IMR-90 (cell line): ENCODE results near the gene LINGO4. TPM values are rescaled to one million over a fixed set of nuclear protein-coding genes. Genes with fewer than 3 reads are reported as not detected.

Experiments used
- ATAC-seq: fragments of 200-7000 bp; cut with Tn5 transposase; 2 replicates; pipeline ENCODE4 v1.9.1; 2020; ENCODE audit warnings: low read depth, mild to moderate bottlenecking, moderate library complexity
- BruUV-seq: library from RNA; stranded (reverse); fragments of 400-500 nt; replicated peaks from 2 replicates; lab custom pipeline; 2021; lab: Mats Ljungman, UMichigan
- CTCF ChIA-PET: fragments of 300-600 bp; formaldehyde crosslinking; extraction: SDS; loops from one replicate; lab custom pipeline; 2021; ENCODE audit warnings: antibody characterized with exemption; lab: Yijun Ruan, JAX
- POLR2A ChIA-PET: fragments of 300-600 bp; sonication (Branson Sonifier 250); formaldehyde crosslinking; loops from one replicate; lab custom pipeline; 2022; ENCODE audit warnings: antibody characterized with exemption; ENCODE audit not compliant: unreplicated experiment; lab: Charles Lee
- DNase-seq: peaks from one replicate; pipeline ENCODE4 v3.0.0; 2013
- H2AFZ ChIP-seq: replicated peaks from 2 replicates; pipeline ENCODE3; 2013; ENCODE audit warnings: low read length, mild to moderate bottlenecking; ENCODE audit not compliant: poor library complexity
- H2AK5ac ChIP-seq: 2 replicates; pipeline ENCODE4 v1.6.1; 2013; ENCODE audit warnings: low read depth, low read length, inconsistent platforms
- H2AK9ac ChIP-seq: replicated peaks from 2 replicates; pipeline ENCODE3; 2013; ENCODE audit warnings: mild to moderate bottlenecking, low read depth, low read length, moderate library complexity; ENCODE audit not compliant: poor library complexity
- H2BK120ac ChIP-seq: 2 replicates; pipeline ENCODE4 v1.6.1; 2013; ENCODE audit warnings: low read depth, low read length, inconsistent platforms
- H2BK15ac ChIP-seq: 3 replicates; pipeline ENCODE4 v1.6.1; 2013; ENCODE audit warnings: low read depth, low read length, inconsistent platforms
- H2BK20ac ChIP-seq: 2 replicates; pipeline ENCODE4 v1.6.1; 2013; ENCODE audit warnings: low read depth, mild to moderate bottlenecking, inconsistent platforms, low read length, moderate library complexity
- H2BK5ac ChIP-seq: 2 replicates; pipeline ENCODE4 v1.6.1; 2013; ENCODE audit warnings: mild to moderate bottlenecking, low read depth, low read length, inconsistent platforms; ENCODE audit not compliant: poor library complexity, severe bottlenecking
- H3K14ac ChIP-seq: replicated peaks from 2 replicates; pipeline ENCODE4 v1.6.1; 2013; ENCODE audit warnings: low read depth, low read length, inconsistent platforms
- H3K18ac ChIP-seq: 2 replicates; pipeline ENCODE4 v1.6.1; 2013; ENCODE audit warnings: low read depth, low read length, control low read depth
- H3K23ac ChIP-seq: 2 replicates; pipeline ENCODE4 v1.6.1; 2013; ENCODE audit warnings: low read depth, low read length, inconsistent platforms
- H3K27ac ChIP-seq: 2 replicates; pipeline ENCODE4 v1.5.1; 2013; ENCODE audit warnings: mild to moderate bottlenecking, control low read depth, low read length; ENCODE audit not compliant: insufficient read depth
- H3K27me3 ChIP-seq: 2 replicates; pipeline ENCODE4 v1.6.1; 2013; ENCODE audit warnings: low read length; ENCODE audit not compliant: control insufficient read depth, insufficient read depth
- H3K36me3 ChIP-seq: 2 replicates; pipeline ENCODE4 v1.6.1; 2013; ENCODE audit warnings: low read length, mixed read lengths; ENCODE audit not compliant: control insufficient read depth, insufficient read depth
- H3K4ac ChIP-seq: 2 replicates; pipeline ENCODE4 v1.6.1; 2013; ENCODE audit warnings: low read depth, low read length, inconsistent platforms
- H3K4me1 ChIP-seq: 2 replicates; pipeline ENCODE4 v1.6.1; 2013; ENCODE audit warnings: low read length, mixed read lengths; ENCODE audit not compliant: control insufficient read depth, insufficient read depth
- H3K4me2 ChIP-seq: 2 replicates; pipeline ENCODE4 v1.6.1; 2013; ENCODE audit warnings: low read depth, mild to moderate bottlenecking, control low read depth, low read length, moderate library complexity
- H3K4me3 ChIP-seq: 2 replicates; pipeline ENCODE4 v1.5.1; 2013; ENCODE audit warnings: low read depth, mild to moderate bottlenecking, control low read depth, low read length, moderate library complexity; ENCODE audit not compliant: insufficient read depth
- H3K56ac ChIP-seq: 2 replicates; pipeline ENCODE4 v1.6.1; 2013; ENCODE audit warnings: low read length, inconsistent platforms; ENCODE audit not compliant: insufficient read depth; ENCODE audit errors: extremely low read depth
- H3K79me1 ChIP-seq, 2 experiments: 2 replicates each; pipeline ENCODE4 v1.6.1; 2013; ENCODE audit warnings: low read length in 2 of 2, inconsistent platforms in 1 of 2, low read depth in 1 of 2
- H3K9ac ChIP-seq: 2 replicates; pipeline ENCODE4 v1.6.1; 2013; ENCODE audit warnings: low read depth, low read length, control low read depth
- H3K9me1 ChIP-seq: 2 replicates; pipeline ENCODE4 v1.6.1; 2013; ENCODE audit warnings: low read length, inconsistent platforms; ENCODE audit not compliant: insufficient read depth
- H3K9me3 ChIP-seq: 2 replicates; pipeline ENCODE4 v1.6.1; 2013; ENCODE audit warnings: low read length; ENCODE audit not compliant: control insufficient read depth, insufficient read depth
- H4K20me1 ChIP-seq: 2 replicates; pipeline ENCODE4 v1.6.1; 2013; ENCODE audit warnings: low read length, inconsistent platforms; ENCODE audit not compliant: insufficient read depth
- H4K5ac ChIP-seq: 2 replicates; pipeline ENCODE4 v1.6.1; 2013; ENCODE audit warnings: mild to moderate bottlenecking, low read depth, low read length, control low read depth
- H4K8ac ChIP-seq, 2 experiments: 2 replicates each; pipeline ENCODE4 v1.6.1; 2013; ENCODE audit warnings: low read depth in 2 of 2, low read length in 2 of 2, control low read depth in 1 of 2, inconsistent platforms in 1 of 2
- H4K91ac ChIP-seq: 2 replicates; pipeline ENCODE4 v1.6.1; 2013; ENCODE audit warnings: low read depth, low read length, inconsistent platforms; ENCODE audit not compliant: insufficient read depth
- BHLHE40 ChIP-seq: fragments of 150-350 bp; IDR thresholded peaks from 2 replicates; pipeline ENCODE4 v1.6.1; 2016; ENCODE audit warnings: mild to moderate bottlenecking, low read depth, low read length
- CEBPB ChIP-seq: IDR thresholded peaks from 2 replicates; pipeline ENCODE4 v1.6.1; 2012; ENCODE audit warnings: low read depth, low read length, improper control_type of control experiment
- CHD1 ChIP-seq: IDR thresholded peaks from 2 replicates; pipeline ENCODE4 v1.6.1; 2012; ENCODE audit warnings: low read depth, low read length, improper control_type of control experiment
- CTCF ChIP-seq: conservative IDR thresholded peaks from 2 replicates; pipeline ENCODE4 v1.5.1; 2012; ENCODE audit warnings: mild to moderate bottlenecking, low read depth, low read length, improper control_type of control experiment
- ELK1 ChIP-seq: fragments of 150-350 bp; IDR thresholded peaks from 2 replicates; pipeline ENCODE4 v1.6.1; 2016; ENCODE audit warnings: low read depth, mild to moderate bottlenecking, low read length, moderate library complexity, borderline replicate concordance
- FOS ChIP-seq: fragments of 150-350 bp; IDR thresholded peaks from 2 replicates; pipeline ENCODE4 v1.6.1; 2016; ENCODE audit warnings: low read depth, low read length
- MAFK ChIP-seq: IDR thresholded peaks from 2 replicates; pipeline ENCODE4 v1.6.1; 2012; ENCODE audit warnings: low read depth, low read length, improper control_type of control experiment
- MAZ ChIP-seq: IDR thresholded peaks from 2 replicates; pipeline ENCODE4 v1.6.1; 2012; ENCODE audit warnings: low read depth, mild to moderate bottlenecking, low read length, improper control_type of control experiment, moderate library complexity, borderline replicate concordance
- NFE2L2 ChIP-seq: fragments of 150-350 bp; IDR thresholded peaks from 2 replicates; pipeline ENCODE4 v1.6.1; 2016; ENCODE audit warnings: low read depth, mild to moderate bottlenecking, low read length
- POLR2A ChIP-seq: IDR thresholded peaks from 2 replicates; pipeline ENCODE4 v1.6.1; 2012; ENCODE audit warnings: mild to moderate bottlenecking, low read depth, low read length
- RAD21 ChIP-seq: IDR thresholded peaks from 2 replicates; pipeline ENCODE4 v1.6.1; 2012; ENCODE audit warnings: low read length, improper control_type of control experiment
- RCOR1 ChIP-seq: IDR thresholded peaks from 2 replicates; pipeline ENCODE4 v1.6.1; 2012; ENCODE audit warnings: mild to moderate bottlenecking, low read length, improper control_type of control experiment; ENCODE audit not compliant: insufficient replicate concordance
- RFX5 ChIP-seq: IDR thresholded peaks from 2 replicates; pipeline ENCODE4 v1.8.0; 2012; ENCODE audit warnings: low read depth, mild to moderate bottlenecking, low read length, moderate library complexity
- SMC3 ChIP-seq: fragments of 150-350 bp; IDR thresholded peaks from 2 replicates; pipeline ENCODE4 v1.6.1; 2016; ENCODE audit warnings: low read depth, mild to moderate bottlenecking, antibody characterized with exemption, low read length, moderate library complexity
- WGBS, 2 experiments: methylation state at CpG; one replicate each; pipeline versions ENCODE4 v1.1.5 to v1.1.7; 2013; ENCODE audit warnings: missing lambda C conversion rate in 2 of 2; ENCODE audit not compliant: insufficient read length in 1 of 2; ENCODE audit errors: extremely low coverage in 2 of 2; 5-methylcytosine and 5-hydroxymethylcytosine counted together
- dilution Hi-C: fragments of 300-500 bp; cut with HindIII; formaldehyde crosslinking; loops from one replicate; pipeline ENCODE4 v1.14.3; 2018; ENCODE audit warnings: low sequenced_read_pairs; ENCODE audit not compliant: unreplicated experiment
- in situ Hi-C: fragments of 300-500 bp; cut with MboI; formaldehyde crosslinking; loops from 3 replicates; pipeline ENCODE4 v1.14.3; 2019; ENCODE audit warnings: low sequenced_read_pairs, inconsistent platforms, mixed read lengths
- intact Hi-C: fragments of 100-400 bp; cut with micrococcal nuclease; formaldehyde crosslinking; loops from 2 replicates; pipeline ENCODE4 v1.10.0; 2022
- polyA plus RNA-seq, 3 experiments: library from polyadenylated mRNA; depleted of rRNA; stranded (reverse); fragments of >200 nt; gene quantifications; 2 replicates each; pipeline ENCODE4 v1.2.3, GENCODE V29; 2012; ENCODE audit warnings: low replicate concordance in 1 of 3
- total RNA-seq: library from RNA; depleted of rRNA; stranded (reverse); fragments of >200 nt; gene quantifications from 2 replicates; pipeline ENCODE4 v1.2.3, GENCODE V29; 2012

LINGO4 gene
- total and polyA plus RNA-seq, 2 of the 4 experiments (the other 2 are of a cell fraction) = not detected

- Histone ChIP-seq H2BK20ac (no peak within 1 kb of the TSS), H3K9me3 (no peaks in the 10 kb centered on the region), H2BK5ac (no peak within 1 kb of the TSS), H2BK15ac (no peak within 1 kb of the TSS), H3K56ac (no peak within 1 kb of the TSS), H3K4me2 (peak within 1 kb of the TSS; percentile 87), H2AK9ac (peak within 1 kb of the TSS; percentile 29), H4K5ac (no peak within 1 kb of the TSS), H3K4ac (no peak within 1 kb of the TSS), H4K91ac (no peak within 1 kb of the TSS), H3K9me1 (no peaks in the 10 kb centered on the region), H3K79me1 (no peaks in the 10 kb centered on the region), H3K36me3 (no peaks in the 10 kb centered on the region), H2BK120ac (no peak within 1 kb of the TSS), H3K23ac (no peak within 1 kb of the TSS), H3K4me3 (peak within 1 kb of the TSS; percentile 55), H2AFZ (peak within 1 kb of the TSS; percentile 96), H3K27ac (no peak within 1 kb of the TSS), H3K9ac (peak within 1 kb of the TSS; percentile 48; the same call in 1 of the 2 replicates), H3K27me3 (peaks cover 5% of the 10 kb centered on the region; the same call in 1 of the 2 replicates), H2AK5ac (no peak within 1 kb of the TSS), H3K4me1 (peaks cover 2% of the 10 kb centered on the region), H4K8ac (peak within 1 kb of the TSS in 1 of 2 experiments; percentile 35; a peak in 2 of 4 replicates), H3K14ac (no peak within 1 kb of the TSS), H4K20me1 (no peaks in the 10 kb centered on the region), H3K18ac (no peak within 1 kb of the TSS)
- intact Hi-C loops (no loop called here), in situ Hi-C loops (no loop called here), dilution Hi-C loops (loop anchor here (25.0 kb wide), 1 partner anchor 97 kb away; no protein-coding TSS in a partner anchor)
- ATAC-seq = peak; percentile 99
- ChIA-PET POLR2A (no interaction called here), CTCF (interaction anchor here (0.6 to 1.1 kb wide), 3 partner anchors 14 to 137 kb away, joined by 3 to 5 read pairs (median 3); no protein-coding TSS in a partner anchor)
- 1% methylated on average over 45 of the region's 58 CpGs; no CpG with 5 or more reads in 1 of the 2 experiments for WGBS, 2 experiments
- no TSS peak for BruUV-seq
- DNase-seq = peak; percentile 99
- TF ChIP-seq CEBPB = no peak
- peak; percentile 65; the same call in 1 of the 2 replicates for TF ChIP-seq FOS
- TF ChIP-seq NFE2L2 = no peak
- no peak for TF ChIP-seq SMC3
- no peak for TF ChIP-seq BHLHE40
- peak; percentile 100 for TF ChIP-seq RCOR1
- TF ChIP-seq MAFK = no peak
- no peak for TF ChIP-seq RFX5
- peak; percentile 19; the same call in 1 of the 2 replicates for TF ChIP-seq MAZ
- 0 out of 2 replicates have a peak, but pooled peaks have one; percentile 18 for TF ChIP-seq RAD21
- no peak for TF ChIP-seq POLR2A
- TF ChIP-seq CHD1 = no peak
- TF ChIP-seq CTCF = peak; percentile 26; the same call in 1 of the 2 replicates
- no peak for TF ChIP-seq ELK1
Observed at GRCh38 chr1:151790071-151790939, 14.9 kb downstream of the LINGO4 start, which contains the start of gene TDRKH. Gene TDRKH (minus strand): TSS chr1:151790500. CDS start chr1:151783022, 7,478 bp downstream.
